Stimulated activated CD4-positive, alpha-beta T cell treated with anti-CD3 and anti-CD28 coated beads, Interleukin-4, amount 100 ng/mL, for 24 hours (primary cell): ENCODE data around the gene CCK.

Experiments
- DNase-seq: peaks from one replicate; pipeline ENCODE4 v3.0.0-alpha.2; 2020

CCK gene

GRCh38 chr3:42224658-42225421 is 41.1 kb downstream of the CCK start:
- DNase-seq, result no peak

- DNase-seq, result no peak
Observed at GRCh38 chr3:42224178-42224577, 41.8 kb downstream of the CCK start.

- no peak for DNase-seq
Observed at GRCh38 chr3:42222942-42223693, 42.9 kb downstream of the CCK start.

- no peak for DNase-seq
Observed at GRCh38 chr3:42220436-42221121, 45.4 kb downstream of the CCK start.

- DNase-seq, result no peak
Observed at GRCh38 chr3:42216931-42217333, 49.1 kb downstream of the CCK start.

- DNase-seq, result no peak
Observed at GRCh38 chr3:42216302-42216701, 49.7 kb downstream of the CCK start.

GRCh38 chr3:42214565-42215283 is 51.3 kb downstream of the CCK start:
- no peak for DNase-seq

GRCh38 chr3:42214064-42214463 is 51.9 kb downstream of the CCK start:
- no peak for DNase-seq

GRCh38 chr3:42213417-42213816 is 52.6 kb downstream of the CCK start:
- no peak for DNase-seq

GRCh38 chr3:42210726-42211125 is 55.3 kb downstream of the CCK start:
- no peak for DNase-seq

GRCh38 chr3:42209917-42210316 is 56.1 kb downstream of the CCK start:
- DNase-seq, result no peak
